H7 (cell line): ENCODE results near the gene SRR. TPM values are rescaled to one million over a fixed set of nuclear protein-coding genes. Genes with fewer than 3 reads are reported as not detected.

ENCODE experiments used
- DNase-seq: peaks from one replicate; pipeline ENCODE4 v3.0.0; 2012
- H3K27me3 ChIP-seq: 2 replicates; pipeline ENCODE4 v1.6.0; 2011; ENCODE audit warnings: mild to moderate bottlenecking, low read length; ENCODE audit not compliant: control insufficient read depth, insufficient read depth
- H3K36me3 ChIP-seq: replicated peaks from 2 replicates; pipeline ENCODE4 v1.5.1; 2011; ENCODE audit warnings: low read length; ENCODE audit not compliant: control insufficient read depth, insufficient read depth
- H3K4me3 ChIP-seq: 2 replicates; pipeline ENCODE4 v1.5.1; 2011; ENCODE audit warnings: low read depth, mild to moderate bottlenecking, control low read depth, low read length, moderate library complexity; ENCODE audit not compliant: insufficient read depth
- total RNA-seq: library from RNA; depleted of rRNA; stranded (reverse); fragments of >200 nt; shearing (Covaris generic); gene quantifications from 2 replicates; pipeline ENCODE4 v1.2.3, GENCODE V29; 2014

Gene SRR
- total RNA-seq, 1 experiment from 2014 or later = 9.6 TPM

DNA sequence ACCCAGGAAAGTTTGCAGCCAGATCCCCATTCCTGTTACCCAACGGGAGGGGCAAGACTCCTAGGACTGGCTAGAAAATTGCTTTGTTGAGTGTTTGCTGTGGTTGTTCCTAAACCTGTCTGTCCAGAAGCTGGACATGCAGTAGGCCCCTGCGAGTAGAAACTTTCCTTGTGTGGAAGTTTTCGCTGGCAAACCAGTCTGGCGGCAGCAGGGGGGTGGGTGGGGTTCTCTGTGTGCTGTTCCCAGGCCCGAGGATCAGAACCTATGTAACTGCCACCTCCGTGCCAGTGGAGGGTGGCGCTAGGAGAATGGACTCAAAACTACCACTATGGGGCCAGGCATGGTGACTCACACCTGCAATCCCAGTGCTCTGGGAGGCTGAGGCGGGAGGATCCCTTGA is 42.7 kb downstream of the SRR start:
- Histone ChIP-seq H3K4me3 (no peak overlapping the region), H3K27me3 (no peaks in the 10 kb centered on the region), H3K36me3 (no peaks in the 10 kb centered on the region; the same call in 1 of the 2 replicates)
- DNase-seq = no peak

DNA sequence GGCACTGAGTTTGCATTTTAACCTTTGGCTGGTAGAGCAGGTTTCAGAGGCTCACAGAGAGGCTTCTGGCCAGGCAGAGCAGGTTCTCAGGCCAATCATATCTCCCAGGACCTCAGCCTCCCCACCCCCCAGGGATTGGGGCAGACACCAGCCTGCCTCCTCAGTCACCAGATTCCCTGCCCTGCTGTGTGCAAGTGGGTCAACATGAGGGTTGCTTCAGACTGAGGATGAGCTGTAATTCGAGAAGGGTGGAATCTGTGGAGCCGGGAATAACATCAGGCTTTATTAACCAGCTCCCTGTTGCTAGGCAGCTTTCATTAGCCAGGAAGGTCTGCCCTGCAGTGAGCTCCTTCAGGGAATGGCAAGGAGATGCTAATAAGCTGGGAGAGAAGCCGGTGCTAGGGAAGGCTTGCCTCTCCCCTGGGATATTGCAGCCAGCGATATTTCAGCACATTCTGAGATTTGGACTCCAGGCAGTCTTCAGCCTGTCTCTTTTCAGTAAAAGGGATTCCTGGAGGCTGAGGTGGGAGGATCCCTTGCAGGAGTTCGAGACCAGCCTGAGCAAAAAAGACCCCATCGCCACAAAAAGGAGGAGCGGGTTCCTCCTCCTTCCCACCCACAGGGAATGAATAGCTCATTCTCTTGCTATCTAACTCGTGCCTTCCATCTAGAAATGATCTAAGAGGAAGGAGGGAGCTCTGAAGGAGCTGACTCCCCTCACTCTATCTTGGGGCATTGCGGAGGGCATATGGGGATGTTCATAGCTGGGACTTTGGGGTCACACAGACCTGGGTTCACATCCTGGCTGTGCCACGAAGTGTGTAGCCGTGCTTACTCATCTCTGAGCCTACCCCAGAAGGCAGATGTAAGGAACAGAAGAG is 44.3 kb downstream of the SRR start:
- H3K36me3 ChIP-seq = no peaks in the 10 kb centered on the region; the same call in 1 of the 2 replicates
- H3K27me3 ChIP-seq = no peaks in the 10 kb centered on the region
- peak; percentile 92 for DNase-seq
- no peak overlapping the region for H3K4me3 ChIP-seq

DNA sequence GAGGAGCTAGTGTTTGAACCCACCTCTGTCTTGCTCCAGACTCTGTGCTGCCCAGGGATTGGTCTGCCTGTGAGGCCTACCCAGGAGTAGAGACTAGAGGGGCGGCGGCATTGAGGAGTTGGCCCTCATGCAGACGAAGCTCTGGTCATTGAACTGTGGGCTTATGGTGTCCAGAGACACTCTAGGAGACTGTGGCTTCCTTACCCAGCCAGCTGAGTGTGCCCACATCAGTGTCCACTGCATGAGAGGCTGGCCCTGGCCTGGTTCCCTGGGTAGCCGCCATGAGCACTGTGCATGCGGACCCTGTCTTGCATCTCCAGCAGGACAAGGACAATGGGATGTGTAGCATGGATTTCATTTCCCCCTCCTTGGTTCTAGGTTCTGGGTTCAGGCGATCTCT is 47.5 kb downstream of the SRR start:
- Histone ChIP-seq H3K4me3 (no peak overlapping the region), H3K36me3 (no peaks in the 10 kb centered on the region), H3K27me3 (no peaks in the 10 kb centered on the region)
- no peak for DNase-seq

DNA sequence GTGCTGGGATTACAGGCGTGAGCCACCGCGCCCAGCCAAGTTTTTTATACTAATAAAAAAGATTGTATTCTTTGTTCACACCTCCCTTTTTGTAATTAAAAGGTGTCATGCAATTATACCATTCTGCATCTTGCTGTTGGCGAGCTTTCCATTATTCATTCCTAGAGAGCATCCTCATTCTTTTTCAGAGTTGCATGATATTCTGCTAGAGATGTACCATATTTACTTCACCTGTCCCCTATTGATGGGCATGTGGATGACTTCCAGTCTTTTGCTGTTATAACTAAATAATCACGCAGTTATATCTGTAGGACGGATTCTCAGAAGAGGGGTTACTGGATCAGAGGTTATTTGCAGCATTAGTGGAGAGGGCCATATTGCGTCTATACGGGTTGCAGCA is 50.6 kb downstream of the SRR start:
- no peak for DNase-seq
- no peak overlapping the region for H3K4me3 ChIP-seq
- H3K36me3 ChIP-seq = no peaks in the 10 kb centered on the region
- H3K27me3 ChIP-seq = no peaks in the 10 kb centered on the region

DNA sequence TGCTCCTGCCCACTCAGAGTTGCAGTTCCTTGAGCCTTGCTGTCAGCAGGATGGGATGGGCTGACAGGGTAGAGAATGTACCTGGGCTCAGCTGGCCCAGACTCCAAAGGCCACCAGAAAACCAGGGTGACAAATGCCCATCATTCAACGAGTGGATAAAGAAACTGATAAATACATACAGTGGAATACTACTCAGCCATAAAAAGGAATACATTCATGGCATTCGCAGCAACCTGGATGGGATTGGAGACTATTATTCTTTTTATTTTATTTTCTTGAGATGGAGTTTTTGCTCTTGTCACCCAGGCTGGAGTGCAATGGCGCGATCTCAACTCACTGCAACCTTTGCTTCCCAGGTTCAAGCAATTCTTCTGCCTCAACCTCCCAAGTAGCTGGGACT is 53.5 kb downstream of the SRR start:
- Histone ChIP-seq H3K36me3 (no peaks in the 10 kb centered on the region), H3K4me3 (no peak overlapping the region)
- no peak for DNase-seq

DNA sequence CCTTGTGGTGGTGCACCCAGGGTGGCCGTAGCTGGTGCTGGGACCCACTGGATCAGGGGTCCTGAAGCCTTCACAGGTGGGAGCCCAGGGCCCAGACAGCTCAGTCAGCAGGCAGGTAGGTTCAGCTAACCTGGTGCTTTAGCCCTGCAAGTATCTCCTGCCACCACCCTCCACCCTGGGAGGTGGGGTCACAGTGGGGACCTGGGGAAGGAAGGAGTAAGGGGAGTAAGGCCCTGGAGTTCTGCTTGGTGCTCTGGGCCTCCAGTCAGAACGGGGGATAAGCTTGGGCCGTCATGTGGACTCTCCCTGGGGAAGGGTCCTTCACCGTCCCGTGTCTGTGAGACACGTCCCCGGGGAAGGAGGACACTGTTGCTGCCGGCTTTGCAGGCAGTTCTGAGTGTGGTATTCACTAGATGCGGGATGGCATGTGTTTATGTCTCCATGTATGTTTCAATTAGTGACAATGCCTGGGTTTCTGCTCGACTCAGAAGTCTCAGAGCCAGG is 54.2 kb downstream of the SRR start:
- H3K4me3 ChIP-seq = no peak overlapping the region
- no peaks in the 10 kb centered on the region for H3K36me3 ChIP-seq
- no peak for DNase-seq
- no peaks in the 10 kb centered on the region for H3K27me3 ChIP-seq

More for the DNA sequence above, 53.5 kb downstream of the SRR start:
- no peaks in the 10 kb centered on the region for H3K27me3 ChIP-seq

DNA sequence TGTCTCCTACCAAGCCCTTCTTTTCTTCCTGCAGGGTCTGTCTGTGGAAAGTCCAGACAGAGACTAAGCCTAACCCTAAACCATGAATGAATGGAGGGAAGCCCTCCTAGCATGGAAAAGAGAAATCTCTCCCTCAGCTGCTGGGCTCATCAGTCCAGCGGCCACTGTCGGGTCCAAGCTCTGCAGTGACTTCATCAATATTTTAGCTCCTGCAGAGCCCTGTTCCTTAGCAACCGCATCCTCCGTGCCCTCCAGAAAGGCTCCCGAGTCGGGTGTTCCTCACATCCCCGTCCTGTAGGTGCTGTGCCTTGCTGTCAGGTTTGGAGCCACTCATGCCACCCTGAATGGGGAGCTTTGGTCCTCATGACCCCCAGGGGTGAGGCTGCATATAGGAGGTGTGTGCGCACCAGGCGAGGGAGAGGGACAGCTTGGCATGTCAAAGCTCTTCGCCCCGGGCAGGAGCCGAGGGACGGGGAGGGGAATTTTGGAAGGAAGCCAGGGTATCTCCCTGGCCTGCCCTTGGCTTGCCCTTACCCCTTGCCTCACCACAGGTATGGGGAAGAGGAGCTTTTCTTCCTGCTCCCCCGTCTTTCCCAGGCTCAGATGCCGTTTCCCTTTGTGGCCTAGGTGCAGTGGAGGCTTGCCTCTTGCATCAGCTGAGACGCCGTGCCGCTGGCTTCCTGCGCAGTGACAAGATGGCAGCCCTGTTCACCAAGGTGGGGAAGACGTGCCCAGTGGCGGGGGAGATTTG is 57.4 kb downstream of the SRR start:
- DNase-seq = no peak
- H3K36me3 ChIP-seq = peaks cover 2% of the 10 kb centered on the region
- no peak overlapping the region for H3K4me3 ChIP-seq
- H3K27me3 ChIP-seq = no peaks in the 10 kb centered on the region

DNA sequence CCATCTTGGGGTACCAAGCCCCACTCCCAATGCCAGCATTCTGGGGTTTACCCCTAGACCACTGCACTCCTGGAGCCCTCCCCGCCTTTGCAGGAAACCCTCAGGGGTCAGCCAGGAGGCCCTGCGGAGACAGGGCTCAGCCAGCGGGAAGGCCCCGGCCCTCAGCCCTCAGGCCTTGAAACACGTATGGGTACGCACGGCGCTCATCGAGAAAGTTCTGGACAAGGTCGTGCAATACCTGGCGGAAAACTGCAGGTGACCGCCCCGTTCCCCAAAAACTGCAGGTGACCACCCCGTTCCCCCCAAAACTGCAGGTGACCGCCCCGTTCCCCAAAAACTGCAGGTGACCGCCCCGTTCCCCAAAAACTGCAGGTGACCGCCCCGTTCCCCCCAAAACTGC is 58.3 kb downstream of the SRR start:
- Histone ChIP-seq H3K27me3 (no peaks in the 10 kb centered on the region), H3K4me3 (no peak overlapping the region), H3K36me3 (peaks cover 2% of the 10 kb centered on the region)
- DNase-seq = no peak

DNA sequence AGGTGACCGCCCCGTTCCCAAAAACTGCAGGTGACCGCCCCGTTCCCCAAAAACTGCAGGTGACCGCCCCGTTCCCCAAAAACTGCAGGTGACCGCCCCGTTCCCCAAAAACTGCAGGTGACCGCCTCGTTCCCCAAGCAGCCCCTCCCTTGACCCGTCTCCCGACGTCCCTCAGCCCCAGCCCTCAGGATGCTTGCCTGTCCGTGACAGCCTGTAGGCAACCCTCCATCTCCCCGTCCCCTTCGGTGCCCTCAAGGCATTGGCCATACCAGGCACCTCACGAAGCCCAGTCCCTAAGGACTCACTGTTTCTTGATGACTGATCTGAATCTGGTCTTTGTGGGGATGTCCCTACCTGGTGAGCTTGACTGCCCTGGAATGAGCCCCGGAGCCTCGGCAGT is 58.7 kb downstream of the SRR start:
- Histone ChIP-seq H3K4me3 (no peak overlapping the region), H3K27me3 (no peaks in the 10 kb centered on the region), H3K36me3 (peaks cover 2% of the 10 kb centered on the region)
- no peak for DNase-seq

DNA sequence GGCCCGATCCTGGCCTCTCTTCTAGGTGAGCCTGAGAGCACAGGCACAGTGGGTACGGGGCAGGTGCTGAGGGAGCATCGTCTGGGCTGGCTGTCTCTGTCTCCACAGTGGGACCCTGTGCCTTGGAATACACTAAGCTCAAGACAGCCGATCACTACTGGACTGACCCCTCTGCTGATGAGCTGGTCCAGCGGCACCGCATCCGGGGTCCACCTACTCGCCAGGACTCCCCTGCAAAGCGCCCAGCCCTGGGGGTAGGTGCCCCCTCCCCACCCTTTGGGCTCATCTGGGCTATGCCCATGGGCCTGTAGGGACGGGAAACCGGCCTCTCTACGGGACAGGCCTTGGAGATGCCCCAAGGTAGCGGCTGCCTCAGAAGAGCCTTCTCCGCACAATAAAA is 59.1 kb downstream of the SRR start:
- DNase-seq = no peak
- H3K27me3 ChIP-seq = no peaks in the 10 kb centered on the region
- H3K36me3 ChIP-seq = peaks cover 2% of the 10 kb centered on the region
- H3K4me3 ChIP-seq = no peak overlapping the region

DNA sequence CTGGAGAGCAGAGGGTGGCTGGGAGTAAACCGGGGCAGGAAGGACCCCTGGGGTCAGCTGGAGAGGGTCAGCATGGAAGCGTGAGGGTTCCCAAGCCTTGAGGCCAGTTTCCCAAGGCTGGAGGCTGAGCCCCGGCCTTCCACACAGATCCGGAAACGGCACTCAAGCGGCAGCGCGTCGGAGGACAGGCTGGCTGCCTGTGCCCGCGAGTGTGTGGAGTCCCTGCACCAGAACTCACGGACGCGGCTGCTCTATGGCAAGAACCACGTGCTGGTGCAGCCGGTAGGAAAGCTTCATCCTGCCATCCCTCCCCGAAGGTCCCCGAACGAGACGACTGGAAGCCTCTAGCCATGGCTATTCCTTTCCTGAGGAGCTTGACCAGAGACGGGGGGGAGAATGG is 59.6 kb downstream of the SRR start:
- peaks cover 2% of the 10 kb centered on the region for H3K36me3 ChIP-seq
- no peak for DNase-seq

DNA sequence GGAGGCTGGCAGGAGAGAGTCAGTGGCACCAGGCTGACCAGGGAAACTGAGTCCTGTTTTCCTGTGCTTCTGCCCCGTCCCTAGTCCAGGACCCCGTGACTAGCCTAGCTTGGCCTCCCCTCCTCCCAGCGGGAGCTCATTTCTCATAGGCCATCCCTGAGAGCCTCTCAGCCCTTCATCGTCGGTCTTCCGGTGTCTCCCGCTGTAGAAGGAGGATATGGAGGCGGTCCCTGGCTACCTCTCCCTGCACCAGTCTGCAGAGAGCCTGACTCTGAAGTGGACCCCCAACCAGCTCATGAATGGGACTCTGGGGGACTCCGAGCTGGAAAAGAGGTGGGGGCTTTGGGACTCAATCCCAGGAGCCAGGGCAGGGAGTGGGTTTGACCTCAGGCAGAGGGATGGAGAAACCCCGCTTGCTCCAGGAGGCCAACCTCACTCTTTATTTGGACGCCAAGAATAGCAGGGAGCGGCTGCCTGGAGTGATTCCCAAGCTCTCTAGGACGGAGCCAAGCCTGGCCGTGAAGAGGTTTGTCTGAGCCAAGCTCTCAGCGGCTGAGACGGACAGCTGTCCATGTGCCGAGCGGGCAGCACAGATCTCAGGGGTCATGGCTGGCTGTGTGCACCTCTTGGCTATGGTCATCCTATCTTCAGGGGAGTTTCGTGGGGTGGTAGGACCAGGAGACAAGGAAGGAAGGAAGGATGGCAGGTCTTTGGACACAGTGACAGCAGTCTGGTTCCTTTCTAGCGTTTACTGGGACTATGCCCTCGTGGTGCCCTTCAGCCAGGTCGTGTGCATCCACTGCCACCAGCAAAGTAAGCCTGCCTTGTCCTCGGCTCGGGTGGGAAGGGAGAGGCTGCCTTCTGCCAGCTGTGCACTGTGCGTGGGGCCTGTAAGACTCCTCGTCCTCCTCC is 60.4 kb downstream of the SRR start:
- H3K4me3 ChIP-seq = no peak overlapping the region
- no peaks in the 10 kb centered on the region for H3K27me3 ChIP-seq
- peaks cover 2% of the 10 kb centered on the region for H3K36me3 ChIP-seq
- DNase-seq = no peak

More for the DNA sequence above, 59.6 kb downstream of the SRR start:
- Histone ChIP-seq H3K4me3 (no peak overlapping the region), H3K27me3 (no peaks in the 10 kb centered on the region)

DNA sequence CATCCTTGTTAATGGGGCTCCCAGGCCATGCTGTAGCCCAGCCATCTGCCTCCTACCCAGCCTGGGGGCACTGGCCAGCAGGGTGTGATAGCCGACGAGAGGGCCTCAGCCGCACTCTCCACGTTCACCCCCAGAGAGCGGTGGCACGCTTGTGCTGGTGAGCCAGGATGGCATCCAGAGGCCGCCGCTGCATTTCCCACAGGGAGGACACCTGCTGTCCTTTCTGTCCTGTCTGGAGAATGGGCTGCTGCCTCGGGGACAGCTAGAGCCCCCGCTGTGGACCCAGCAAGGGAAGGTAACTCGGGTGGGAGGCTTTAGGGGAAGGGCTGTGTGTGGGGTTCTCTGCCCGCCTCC is 61.0 kb downstream of the SRR start:
- Histone ChIP-seq H3K36me3 (peaks cover 2% of the 10 kb centered on the region), H3K4me3 (no peak overlapping the region), H3K27me3 (no peaks in the 10 kb centered on the region)
- no peak for DNase-seq

DNA sequence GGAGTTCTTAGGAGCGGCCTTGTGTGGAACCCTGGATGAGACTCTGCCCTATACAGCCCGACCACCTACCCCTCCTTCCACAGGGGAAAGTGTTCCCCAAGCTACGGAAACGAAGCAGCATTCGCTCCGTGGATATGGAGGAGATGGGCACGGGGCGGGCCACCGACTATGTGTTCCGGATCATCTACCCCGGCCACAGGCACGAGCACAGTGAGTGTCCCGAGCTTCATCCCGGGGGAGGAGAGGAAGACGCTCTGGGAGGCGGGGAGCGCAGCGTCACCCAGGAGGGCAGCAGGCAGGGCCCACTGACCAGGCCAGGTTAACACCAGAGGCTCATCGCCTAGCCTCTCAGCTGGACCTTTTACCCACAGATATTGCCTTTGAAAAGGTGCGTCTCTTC is 61.4 kb downstream of the SRR start:
- no peaks in the 10 kb centered on the region for H3K27me3 ChIP-seq
- H3K36me3 ChIP-seq = peaks cover 2% of the 10 kb centered on the region
- no peak overlapping the region for H3K4me3 ChIP-seq
- no peak for DNase-seq
